ENCODE measurements around the gene FLYWCH2. TPM values are rescaled to one million over a fixed set of nuclear protein-coding genes. Genes with fewer than 3 reads are reported as not detected.
"Not testable (repeated sequence)": the region's sequence is repeated elsewhere in the genome, so short reads cannot be mapped to it uniquely, and the experiment has no call there.

FLYWCH2 gene
- total RNA-seq, 1 donor from 2014 or later: 21.5 TPM

DNA sequence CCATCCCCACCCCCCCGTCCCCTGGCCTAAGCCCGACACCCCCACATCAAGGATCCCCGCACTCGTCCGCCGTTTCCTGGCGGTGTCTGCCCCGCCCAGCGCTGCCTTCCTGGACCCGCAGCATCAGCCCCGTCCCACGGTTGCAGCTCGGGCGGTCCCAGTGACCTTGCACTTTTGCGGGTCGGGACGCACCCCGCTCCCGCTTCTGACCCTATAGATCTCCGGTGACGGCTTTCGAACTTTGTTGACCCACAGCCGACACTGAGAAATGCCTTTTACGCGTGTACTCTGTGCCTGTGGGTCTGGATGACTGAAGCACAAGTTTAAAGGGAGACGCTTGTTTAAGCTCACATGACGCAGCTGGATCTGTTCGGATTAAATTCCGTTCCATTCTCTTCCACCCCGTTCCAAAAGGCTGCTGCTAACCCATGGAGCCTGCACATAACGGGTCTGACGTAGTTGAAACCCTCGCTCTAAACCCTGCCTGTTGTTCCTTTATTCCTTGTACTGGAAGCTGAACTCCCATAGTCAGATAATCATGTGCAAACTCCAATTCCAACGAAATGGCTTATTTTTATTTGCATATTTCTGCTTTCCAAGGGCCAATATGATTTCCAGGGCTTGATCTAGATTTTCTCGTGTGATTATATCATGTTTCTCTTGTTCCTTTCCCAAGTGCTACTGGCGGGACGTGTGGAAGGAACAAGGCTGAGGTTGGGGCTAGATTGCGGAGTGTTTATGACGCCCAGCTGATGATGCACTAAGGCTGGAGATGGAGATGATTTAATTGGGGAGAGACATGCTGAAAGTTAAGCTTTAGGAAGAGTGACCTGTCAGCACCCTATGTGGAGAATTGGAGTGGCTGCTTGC lies 29.6 kb downstream of the FLYWCH2 start:
- no peak for DNase-seq (ENCODE audit: low spot score)

DNA sequence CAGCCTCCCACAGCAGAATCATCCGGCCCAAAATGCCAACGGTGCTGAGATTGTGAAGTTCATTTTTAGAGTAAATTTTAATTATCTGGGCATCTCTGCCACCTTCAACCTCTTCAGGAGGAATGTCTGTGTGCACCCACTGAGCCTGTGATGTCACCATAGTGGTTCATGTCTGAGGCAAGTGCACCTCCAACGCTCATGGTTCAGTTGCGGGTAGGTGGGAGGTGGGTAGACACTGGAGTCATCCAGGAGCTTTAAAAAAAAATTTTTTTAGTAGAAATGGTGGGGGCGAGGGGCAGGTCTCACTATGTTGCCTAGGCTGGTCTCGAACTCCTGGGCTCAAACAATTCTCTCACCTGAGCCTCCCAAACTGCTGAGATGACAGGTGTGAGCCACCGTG lies 30.6 kb downstream of the FLYWCH2 start:
- no peak for DNase-seq (ENCODE audit: low spot score)

DNA sequence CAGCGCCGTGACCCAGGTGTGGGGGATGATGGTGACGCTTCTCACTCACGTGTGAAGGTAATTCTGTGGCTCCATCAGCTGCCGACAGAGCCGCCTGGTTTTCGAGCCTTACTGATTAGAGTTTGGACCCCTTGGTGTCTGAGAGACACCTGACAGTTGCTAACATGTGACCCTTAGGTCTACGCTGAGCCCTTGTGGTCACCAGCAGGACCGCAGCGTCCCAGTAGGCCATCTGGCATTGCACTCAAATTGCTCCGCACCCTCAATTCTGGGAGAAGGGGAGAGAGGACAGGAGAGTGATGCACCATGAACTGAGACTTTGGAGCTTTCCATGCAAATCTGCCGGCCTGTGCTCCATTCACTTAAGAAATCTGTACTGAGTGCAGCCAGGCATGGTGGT lies 31.2 kb downstream of the FLYWCH2 start:
- no peak for DNase-seq (ENCODE audit: low spot score)

DNA sequence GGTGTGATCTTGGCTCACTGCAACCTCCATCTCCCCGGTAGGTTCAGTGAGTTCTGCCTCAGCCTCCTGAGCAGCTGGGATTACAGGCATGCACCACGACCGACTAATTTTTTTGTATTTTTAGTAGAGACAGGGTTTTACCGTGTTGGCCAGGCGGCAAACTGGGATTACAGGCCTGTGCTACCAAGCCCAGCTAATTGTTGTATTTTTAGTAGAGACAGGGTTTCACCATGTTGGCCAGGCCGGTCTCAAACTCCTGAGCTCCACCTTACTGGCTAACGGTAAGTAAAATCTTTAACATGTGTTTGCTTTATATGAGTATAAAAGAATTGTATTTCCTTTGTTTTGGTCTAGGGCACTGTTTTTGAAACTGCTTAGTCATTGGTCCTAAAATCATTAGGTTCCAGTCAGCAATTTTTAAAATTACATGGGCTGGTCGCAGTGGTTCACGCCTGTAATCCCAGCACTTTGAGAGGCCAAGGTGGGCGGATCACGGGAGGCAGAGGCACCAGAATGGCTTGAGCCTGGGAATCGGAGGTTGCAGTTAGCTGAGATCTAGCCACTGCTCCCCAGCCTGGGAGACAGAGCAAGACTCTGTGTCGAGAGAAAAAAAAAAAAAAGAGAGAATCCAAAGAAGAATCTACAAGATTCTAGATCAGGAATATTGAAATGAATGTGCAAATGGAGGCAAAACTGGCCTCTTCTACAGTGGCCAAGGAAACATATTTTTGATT lies 32.3 kb downstream of the FLYWCH2 start:
- no peak for DNase-seq (ENCODE audit: low spot score)

DNA sequence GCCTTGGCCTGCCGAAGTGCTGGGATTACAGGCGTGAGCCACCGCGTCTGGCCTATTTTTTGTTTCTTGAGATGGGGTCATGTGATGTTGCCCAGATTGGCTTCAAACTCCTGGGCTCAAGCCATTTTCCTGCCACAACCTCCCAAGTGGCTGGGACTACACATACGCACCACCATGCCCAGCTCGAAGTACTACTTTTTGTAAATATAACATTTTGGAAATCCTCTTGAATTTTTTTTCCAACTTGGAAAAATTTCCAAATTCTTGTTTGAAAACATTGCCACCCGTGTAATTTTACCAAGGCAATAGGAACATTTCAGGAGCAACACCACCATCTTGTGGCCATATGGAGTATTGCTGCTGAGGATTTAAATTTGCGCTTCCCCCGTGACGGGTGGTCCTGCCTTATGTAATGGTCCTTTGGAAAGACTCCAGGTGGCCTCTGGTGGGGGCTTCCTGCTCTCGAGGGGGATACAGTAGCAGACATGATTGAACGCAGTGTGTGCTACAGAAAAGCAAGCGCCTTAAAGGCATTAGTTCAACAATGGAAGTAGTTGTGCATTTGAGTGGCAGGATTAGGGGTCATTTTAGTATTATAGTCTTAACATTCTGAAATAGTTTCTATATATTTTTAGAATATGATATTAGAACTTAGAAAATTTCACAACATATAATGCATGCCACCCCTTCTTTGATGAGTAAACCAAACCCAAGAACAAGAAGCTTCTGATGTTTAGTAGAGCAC lies 36.7 kb downstream of the FLYWCH2 start:
- DNase-seq (ENCODE audit: low spot score): no peak

DNA sequence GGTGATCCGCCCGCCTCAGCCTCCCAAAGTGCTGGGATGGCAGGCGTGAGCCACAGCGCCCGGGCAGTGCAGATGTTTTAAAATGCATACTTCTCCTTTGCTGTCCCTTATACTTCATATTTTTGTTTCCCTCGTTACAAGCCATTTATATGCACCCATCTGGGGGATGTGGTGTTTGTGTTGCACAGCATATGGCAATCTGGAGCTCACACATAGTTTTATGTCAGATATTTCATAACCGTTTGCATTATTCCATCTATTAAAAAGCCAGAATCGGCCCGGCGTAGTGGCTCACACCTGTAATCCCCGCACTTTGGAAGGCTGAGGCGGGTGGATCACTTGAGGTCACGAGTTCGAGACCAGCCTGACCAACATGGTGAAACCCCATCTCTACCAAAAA lies 40.5 kb downstream of the FLYWCH2 start:
- no peak for DNase-seq (ENCODE audit: low spot score)

DNA sequence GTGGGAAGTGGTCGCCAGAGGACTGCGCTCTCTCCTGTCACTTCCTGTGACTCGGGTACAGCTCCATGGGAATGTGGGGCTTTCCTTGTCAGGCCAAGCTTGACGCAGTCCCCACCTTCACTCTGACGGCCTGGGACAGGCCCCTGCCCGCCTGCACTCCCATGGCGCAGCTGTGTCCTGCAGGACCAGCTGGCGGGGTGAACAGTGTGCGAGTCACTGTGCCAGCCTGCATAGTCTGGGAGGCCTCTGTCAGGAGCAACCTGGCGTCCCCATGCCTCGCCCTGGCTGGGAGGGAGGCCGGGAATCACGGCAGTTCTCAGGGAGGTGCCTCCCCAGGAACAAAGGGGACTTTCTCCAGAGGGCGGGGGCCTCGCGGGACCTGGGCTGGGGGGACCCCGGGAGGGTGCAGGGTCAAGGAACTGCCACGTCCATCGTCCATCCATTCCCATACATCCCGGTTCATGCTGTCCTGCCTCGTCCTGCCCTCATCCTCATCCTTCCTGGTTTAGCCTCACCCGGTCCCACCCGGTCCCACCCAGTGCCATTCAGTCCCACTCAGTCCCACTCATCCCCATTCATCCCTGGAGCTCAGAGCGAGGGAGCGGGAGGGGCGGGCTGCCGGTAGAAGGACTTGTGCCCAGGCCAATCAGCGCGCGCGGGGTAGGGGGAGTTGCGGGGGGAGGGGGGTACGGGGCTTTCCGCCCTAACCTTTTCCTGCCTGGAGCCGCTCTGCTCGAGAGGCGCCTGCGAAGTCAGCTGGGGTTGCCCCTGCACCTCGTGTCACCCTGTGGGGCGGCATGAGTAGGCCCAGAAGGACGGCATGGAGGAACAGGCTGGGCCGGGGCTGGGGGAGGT lies 42.1 kb downstream of the FLYWCH2 start:
- DNase-seq (ENCODE audit: low spot score): no peak

DNA sequence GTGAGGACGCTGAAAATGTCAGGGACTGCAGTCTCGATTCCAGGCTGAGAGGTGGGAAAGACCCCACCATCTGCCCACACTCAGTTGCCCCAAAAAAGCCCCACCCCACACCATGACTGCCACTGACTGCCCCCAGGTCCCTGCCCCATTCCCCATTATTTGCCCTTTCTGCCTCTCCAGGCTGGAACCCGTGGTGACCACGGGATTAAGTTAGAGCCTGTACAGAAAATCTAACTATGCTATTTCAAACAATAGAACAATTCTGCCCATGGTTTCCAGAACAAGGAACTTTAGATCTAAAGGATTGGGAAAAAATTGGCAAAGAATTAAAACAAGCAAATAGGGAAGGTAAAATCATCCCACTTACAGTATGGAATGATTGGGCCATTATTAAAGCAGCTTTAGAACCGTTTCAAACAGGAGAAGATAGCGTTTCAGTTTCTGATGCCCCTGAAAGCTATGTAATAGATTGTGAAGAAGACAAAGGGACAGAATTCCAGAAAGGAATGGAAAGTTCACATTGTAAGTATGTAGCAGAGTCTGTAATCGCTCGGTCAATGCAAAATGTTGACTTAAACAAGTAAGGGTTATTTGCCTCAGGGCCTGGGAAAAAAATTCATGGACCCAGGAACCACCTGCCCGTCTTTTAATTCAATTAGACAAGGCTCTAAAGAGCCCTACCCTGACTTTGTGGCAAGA lies 43.1 kb downstream of the FLYWCH2 start:
- no peak for DNase-seq (ENCODE audit: low spot score)

DNA sequence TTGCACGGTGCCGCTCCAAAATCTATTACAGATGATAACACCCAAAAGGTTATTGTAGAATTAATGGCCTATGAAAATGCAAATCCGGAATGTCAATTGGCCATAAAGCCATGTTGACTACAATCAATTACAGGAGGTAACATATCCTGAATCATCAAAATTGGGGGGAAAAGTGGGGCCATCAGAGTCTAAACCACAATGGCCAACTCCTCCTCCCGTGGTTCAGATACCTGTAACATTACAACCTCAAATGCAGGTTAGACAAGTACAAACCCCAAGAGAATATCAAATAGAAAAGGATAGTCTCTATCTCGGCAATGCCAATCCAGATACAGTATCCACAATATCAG lies 43.6 kb downstream of the FLYWCH2 start:
- DNase-seq (ENCODE audit: low spot score): no peak

DNA sequence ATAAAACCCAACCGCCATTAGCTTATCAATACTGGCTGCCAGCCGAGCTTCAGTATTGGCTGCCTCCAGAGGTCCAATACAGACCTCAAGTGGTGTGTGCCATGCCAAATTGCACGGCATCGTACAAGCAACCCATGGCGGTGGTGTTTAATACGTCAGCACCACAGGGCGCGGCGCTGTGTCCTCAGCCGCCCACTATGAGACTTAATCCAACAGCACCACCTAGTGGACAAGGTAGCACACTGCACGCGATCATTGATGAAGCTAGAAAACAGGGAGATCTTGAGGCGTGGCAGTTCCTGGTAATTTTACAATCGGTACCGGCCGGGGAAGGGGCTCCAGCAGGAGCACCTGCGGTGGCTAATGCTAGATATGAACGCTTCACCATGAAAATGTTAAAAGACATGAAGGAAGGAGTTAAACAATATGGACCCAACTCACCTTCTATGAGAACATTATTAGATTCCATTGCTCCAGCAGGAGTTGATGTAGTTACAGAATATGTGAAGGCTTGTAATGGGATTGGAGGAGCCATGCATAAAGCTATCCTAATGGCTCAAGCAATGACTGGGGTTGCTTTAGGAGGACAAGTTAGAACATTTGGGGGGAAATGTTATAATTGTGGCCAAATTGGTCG lies 44.1 kb downstream of the FLYWCH2 start:
- DNase-seq (ENCODE audit: low spot score): peak; percentile 91

DNA sequence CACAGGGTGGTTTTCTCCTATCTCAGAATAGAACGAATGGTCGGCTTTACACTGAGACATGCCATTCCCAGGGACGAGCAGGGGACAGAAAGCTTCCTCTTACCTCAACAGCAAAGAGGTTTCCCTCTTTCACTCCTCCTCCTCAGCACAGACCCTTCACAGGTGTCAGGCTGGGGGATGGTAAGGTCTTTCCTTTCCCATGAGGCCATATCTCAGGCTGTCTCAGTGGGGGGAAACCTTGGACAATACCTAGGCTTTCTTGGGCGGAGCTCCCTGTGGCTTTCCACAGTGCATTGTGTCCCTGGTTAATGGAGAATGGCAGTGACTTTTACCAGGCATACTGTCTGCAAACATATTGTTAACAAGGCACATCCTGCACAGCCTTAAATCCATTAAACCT lies 45.1 kb downstream of the FLYWCH2 start:
- not testable (repeated sequence) for DNase-seq (ENCODE audit: low spot score)

DNA sequence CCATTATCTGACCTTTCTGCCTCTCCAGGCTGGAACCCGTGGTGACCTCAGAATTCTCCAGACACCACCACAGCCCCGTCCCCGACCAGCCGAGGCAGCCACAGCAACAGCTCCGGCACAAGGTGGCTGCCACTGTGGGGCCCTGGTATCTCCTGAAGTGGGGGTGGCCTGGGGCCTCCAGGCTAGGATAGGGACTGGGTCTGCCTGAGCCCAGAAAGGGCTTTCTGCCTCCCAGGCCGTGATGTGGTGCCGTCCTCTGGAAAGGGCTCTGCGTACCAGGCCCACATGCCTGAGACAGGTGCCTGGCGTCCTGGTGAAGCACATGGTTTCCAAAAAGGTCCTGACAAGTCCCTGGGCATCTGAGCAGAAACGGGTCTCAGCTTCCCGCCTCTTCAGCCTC lies 45.8 kb downstream of the FLYWCH2 start:
- DNase-seq (ENCODE audit: low spot score): no peak

DNA sequence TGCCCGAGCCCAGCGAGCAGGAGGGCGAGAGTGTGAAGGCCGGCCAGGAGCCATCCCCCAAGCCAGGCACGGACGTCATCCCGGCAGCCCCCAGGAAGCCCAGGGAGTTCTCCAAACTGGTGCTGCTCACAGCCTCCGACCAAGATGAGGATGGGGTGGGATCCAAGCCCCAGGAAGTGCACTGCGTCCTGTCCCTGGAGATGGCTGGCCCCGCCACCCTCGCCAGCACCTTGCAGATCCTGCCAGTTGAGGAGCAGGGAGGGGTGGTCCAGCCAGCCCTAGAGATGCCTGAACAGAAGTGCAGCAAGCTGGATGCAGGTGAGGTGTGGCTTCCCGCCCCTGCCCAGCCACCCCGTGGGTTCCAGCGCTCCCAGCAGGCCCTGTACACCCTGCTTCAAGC lies 46.7 kb downstream of the FLYWCH2 start:
- DNase-seq (ENCODE audit: low spot score): no peak

DNA sequence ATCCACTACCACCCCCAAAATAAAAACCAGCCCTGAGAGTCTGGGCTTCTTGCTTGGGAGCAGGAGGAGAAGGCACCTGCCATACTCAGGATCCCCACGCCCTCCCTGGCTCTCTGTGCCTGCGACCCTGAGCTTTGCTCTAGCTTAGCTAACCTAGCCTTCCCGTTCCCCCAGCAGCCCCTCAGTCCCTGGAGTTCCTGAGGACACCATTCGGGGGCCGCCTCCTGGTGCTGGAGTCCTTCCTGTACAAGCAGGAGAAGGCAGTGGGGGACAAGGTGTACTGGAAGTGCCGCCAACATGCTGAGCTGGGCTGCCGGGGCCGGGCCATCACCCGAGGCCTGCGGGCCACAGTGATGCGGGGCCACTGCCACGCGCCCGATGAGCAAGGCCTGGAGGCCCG lies 47.2 kb downstream of the FLYWCH2 start:
- no peak for DNase-seq (ENCODE audit: low spot score)

DNA sequence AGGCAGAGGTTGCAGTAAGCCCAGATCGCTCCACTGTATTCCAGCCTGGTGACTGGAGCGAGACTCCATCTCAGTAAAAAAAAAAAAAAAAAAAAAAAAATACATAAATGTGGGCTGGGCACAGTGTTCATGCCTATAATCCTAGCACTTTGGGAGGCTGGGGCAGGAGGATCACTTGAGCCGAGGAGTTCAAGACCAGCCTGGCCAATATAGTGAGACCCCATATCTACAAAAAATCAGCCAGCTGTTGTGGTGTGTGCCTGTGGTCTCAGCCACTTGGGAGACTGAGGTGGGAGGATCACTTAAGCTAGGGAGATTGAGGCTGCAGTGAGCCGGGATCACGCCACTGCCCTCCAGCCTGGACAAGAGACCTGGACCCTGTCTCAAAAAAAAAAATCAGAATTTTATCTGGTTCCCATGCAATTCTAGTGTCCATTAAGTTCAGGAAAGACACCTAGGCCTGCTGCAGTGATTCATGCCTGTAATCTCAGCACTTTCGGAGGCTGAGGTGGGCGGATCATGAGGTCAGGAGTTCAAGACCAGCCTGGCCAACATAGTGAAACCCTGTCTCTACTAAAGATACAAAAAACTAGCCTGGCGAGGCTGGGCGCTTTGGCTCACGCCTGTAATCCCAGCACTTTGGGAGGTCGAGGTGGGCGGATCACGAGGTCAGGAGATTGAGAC lies 48.4 kb downstream of the FLYWCH2 start:
- not testable (repeated sequence) for DNase-seq (ENCODE audit: low spot score)

DNA sequence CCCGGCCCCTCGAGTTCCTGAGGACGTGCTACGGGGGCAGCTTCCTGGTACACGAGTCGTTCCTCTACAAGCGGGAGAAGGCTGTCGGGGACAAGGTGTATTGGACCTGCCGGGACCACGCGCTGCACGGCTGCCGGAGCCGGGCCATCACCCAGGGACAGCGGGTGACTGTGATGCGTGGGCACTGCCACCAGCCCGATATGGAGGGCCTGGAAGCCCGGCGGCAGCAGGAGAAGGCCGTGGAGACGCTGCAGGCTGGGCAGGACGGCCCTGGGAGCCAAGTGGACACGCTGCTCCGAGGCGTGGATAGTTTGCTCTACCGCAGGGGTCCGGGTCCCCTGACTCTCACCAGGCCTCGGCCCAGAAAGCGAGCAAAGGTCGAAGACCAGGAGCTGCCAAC lies 50.1 kb downstream of the FLYWCH2 start:
- DNase-seq (ENCODE audit: low spot score): no peak

DNA sequence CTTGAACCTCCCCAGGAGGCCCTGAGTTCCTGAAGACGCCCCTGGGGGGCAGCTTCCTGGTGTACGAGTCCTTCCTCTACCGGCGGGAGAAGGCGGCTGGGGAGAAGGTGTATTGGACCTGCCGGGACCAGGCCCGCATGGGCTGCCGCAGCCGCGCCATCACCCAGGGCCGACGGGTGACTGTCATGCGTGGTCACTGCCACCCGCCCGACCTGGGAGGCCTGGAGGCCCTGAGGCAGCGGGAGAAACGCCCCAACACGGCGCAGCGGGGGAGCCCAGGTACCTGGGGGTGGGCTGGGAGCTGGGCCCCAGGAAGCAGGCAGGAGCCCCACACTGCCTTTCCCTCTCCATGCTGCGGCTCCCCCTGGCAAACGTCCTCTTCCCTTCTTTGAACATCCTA lies 50.7 kb downstream of the FLYWCH2 start:
- no peak for DNase-seq (ENCODE audit: low spot score)

DNA sequence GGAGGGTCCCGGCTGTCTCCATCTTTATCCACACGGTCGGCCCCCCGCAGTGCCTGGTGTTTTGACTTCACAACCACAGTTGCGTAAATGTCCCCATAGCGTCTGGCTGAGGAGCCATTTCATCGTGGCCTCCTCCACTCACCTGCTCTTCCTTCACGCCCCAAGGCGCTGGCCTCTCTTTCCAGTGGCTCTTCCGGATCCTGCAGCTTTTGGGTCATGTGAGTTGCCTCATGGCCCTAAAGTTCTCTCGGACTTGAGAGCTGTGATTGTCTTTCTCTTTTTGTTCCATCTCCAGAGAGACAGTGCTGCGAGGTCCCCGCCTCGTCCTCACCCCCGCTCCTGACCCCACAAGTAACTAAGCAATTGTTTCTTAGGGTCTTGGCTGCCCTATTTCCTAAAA lies 51.4 kb downstream of the FLYWCH2 start:
- DNase-seq (ENCODE audit: low spot score): no peak

DNA sequence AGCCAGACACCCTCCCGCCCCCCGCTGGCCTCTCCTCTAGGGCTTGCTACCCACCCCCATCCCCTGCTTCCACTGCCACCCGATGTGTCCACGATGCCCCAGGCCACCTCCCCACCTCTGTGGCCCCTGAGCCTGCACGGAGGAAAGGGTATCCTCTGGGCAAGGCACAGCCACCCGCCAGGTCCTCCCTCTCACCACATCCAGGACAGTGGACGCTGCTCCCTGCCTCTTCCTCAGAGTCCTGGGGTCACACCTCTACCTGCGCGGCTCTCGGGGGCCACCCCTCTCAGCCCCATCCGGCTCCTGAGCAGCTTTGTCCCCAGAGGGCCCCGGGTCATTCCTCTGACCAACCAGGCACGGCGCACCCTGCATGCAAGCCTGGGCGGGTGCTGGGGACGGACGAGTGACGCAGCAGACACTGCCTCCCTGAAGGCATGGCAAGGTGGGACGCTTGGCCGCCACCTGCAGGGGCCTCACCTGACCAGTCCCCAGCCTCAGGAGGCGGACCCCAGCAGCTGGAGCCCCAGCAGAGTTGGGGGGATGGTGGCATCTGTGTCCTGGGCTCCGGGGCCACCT lies 53.5 kb downstream of the FLYWCH2 start:
- DNase-seq (ENCODE audit: low spot score): no peak
